HG03135 (cell line): ENCODE results near the gene UAP1.
"Not testable (repeated sequence)": the region's sequence is repeated elsewhere in the genome, so short reads cannot be mapped to it uniquely, and the experiment has no call there.

Source experiments
- ATAC-seq: cut with Tn5 transposase; IDR thresholded peaks from one replicate; pipeline ENCODE4 v1.9.1; 2021; ENCODE audit warnings: mild to moderate bottlenecking, moderate library complexity; ENCODE audit not compliant: unreplicated experiment

UAP1 gene

GRCh38 chr1:162564762-162565218, 3.3 kb downstream of the UAP1 start:
- ATAC-seq: no peak

DNA sequence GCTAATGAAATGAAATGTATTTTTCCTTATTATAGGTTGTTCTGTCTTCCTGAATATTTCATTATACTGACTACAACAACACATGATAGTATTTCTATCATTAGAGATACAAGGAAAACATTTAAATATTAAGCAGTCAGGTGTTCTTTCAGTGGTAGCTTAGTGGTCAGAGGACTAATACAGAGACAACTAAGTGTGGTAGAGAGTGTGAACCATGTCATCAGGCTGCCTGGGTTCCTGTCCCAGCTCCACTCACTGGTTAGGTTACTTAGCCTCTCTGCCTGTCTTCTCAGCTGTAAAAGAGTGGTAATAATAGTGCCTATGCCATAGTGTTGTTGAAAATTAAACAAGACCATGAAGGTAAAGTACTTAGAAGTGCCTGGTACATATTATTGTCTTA, 3.9 kb downstream of the UAP1 start:
- no peak for ATAC-seq

DNA sequence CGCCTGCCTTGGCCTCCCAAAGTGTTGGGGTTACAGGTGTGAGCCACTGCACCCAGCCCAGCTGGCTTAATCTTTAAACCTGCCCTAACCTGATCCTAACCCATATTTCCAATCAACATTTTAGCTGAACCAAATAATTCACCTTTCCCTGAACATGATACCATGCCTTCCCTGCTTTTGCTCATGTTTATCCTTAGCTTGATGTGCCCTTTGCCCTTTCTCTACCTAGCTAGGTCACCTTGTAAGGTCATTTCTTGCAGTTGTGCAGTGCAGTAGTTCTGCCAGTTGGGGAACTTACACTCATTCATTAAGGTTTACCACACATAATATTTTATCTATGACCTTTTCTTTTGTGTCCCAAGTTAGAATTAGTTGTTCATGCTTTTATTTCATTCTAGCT, 5.3 kb downstream of the UAP1 start:
- no peak for ATAC-seq

DNA sequence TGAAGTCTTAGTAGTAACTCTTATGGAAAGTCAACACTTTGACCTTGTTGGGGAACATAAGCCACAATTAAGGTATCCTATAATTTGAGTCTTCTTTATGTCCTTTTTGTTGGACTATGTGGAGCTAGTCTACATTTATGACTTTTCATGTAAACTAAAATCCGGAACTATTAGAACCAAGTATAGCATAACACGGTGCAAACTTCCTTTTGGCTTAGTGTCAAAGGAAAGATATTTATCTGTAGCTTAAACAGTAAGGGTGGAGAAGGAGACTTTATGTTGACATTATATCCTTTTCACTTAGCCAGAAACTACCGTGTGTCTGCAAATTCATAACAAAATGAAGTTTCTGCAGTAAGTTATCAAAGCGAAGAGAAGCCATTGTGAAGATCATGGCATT, 7.3 kb downstream of the UAP1 start:
- ATAC-seq: no peak

DNA sequence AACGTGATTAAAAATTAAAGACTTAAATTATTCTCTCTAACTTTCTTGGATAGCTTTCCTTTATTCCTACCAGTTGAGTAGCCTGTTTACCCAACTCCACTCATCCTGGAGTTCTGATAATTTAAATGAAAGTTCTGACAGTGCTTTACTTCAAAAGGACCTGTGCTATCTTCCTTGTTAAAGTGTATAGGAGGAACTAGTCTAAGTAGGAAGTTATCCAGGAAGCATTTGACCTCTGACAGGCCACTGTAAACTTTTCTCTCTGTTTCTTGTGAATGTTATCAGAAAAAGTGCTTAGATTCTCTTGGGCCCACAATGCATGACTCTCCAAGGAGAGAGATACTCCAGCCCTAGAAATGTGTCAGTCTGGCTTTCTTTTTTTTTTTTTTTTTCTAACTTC, 9.2 kb downstream of the UAP1 start:
- ATAC-seq: no peak

DNA sequence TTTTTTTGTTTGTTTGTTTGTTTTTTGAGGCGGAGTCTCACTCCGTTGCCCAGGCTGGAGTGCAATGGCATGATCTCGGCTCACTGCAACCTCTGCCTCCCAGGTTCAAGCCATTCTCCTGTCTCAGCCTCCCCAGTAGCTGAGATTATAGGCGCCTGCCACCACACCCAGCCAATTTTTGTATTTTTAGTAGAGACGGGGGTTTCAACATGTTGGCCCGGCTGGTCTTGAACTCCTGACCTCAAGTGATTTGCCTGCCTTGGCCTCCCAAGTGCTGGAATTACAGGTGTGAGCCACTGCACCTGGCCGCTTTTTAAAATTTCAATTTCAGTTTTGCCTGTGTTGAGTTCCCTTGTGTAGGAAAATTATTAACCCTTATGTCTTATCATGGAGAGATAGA, 9.6 kb downstream of the UAP1 start:
- not testable (repeated sequence) for ATAC-seq

GRCh38 chr1:162571696-162572095, 10.2 kb downstream of the UAP1 start:
- no peak for ATAC-seq

GRCh38 chr1:162573136-162573535, 11.6 kb downstream of the UAP1 start:
- ATAC-seq: no peak

DNA sequence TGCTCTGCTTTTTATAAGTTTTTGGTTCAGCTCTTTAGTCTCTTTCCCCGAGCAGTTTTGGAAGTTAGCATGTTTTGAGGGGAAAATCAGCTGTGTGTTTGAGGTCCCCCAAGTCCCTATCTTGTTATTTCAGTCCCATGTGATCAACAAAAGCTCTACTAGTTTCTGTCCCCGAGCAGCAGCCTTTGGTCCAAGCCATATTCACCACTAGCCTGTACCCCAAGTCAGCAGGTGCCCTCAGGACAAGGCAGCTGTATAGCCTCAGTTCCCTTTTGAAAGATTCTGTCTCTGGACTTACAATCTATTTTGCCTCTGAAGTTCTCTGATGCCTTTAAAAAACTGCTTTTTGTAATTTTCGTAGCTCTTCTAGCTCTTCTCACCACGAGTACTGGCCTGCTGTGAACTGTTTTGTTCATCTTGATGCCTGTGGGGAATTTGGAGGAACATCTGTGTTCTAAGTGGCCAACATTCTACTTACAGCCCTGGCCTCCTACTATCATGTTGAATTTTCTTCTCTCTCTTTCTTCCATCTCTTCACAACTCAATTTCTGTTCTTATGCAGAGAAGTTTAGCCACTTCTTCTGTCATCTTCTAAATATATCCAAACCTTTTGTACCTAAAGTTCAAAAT, 16.7 kb downstream of the UAP1 start:
- no peak for ATAC-seq

- ATAC-seq: no peak
These were observed 17.4 kb downstream of the UAP1 start for GRCh38 chr1:162578936-162579335.

DNA sequence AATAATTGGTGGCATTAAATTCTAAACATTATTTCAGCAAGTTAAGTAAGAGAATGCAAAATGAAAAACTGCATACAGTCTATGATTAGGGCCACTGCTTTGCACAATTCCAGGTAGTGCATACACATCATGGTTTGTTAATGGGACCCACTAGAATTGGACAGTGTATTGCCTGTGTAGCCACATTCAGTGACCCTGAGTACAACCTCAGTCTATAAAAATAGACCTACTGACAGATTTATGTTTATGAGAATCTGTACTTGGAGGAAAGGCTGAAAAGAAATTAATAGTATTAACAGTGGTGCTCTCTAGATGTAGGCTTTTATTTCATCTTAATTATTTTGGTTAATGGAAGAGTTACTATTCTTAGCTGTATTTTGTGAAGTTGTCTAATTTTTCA, 18.8 kb downstream of the UAP1 start:
- ATAC-seq: no peak

- ATAC-seq: not testable (repeated sequence)
These were observed 21.4 kb downstream of the UAP1 start for GRCh38 chr1:162582901-162583300.

DNA sequence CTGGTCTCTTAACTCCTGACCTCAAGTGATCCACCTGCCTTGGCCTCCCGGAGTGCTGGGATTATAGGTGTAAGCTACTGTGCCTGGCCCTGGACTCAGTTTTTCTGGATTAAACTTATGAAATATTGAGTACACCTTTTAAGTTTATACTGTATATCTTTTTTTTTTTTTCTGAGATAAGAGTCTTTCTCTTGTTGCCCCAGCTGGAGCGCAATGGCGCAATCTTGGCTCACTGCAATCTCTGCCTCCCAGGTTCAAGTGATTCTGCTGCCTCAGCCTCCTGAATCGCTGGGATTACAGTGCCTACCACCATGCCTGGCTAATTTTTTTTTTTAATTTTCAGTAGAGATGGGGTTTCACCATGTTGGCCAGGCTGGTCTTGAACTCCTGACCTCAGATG, 23.6 kb downstream of the UAP1 start:
- not testable (repeated sequence) for ATAC-seq

DNA sequence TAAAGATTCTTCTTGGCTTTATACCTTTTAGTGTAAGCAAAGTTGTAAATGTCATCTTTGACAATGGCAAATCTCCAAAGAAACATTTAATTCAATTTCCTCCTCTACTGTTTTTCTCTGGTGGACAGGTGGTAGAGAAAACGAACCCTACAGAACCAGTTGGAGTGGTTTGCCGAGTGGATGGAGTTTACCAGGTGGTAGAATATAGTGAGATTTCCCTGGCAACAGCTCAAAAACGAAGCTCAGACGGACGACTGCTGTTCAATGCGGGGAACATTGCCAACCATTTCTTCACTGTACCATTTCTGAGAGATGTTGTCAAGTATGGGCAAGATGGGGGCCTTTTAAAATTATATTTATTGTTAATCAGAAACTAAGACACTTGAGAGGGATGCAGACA, 25.8 kb downstream of the UAP1 start:
- no peak for ATAC-seq

DNA sequence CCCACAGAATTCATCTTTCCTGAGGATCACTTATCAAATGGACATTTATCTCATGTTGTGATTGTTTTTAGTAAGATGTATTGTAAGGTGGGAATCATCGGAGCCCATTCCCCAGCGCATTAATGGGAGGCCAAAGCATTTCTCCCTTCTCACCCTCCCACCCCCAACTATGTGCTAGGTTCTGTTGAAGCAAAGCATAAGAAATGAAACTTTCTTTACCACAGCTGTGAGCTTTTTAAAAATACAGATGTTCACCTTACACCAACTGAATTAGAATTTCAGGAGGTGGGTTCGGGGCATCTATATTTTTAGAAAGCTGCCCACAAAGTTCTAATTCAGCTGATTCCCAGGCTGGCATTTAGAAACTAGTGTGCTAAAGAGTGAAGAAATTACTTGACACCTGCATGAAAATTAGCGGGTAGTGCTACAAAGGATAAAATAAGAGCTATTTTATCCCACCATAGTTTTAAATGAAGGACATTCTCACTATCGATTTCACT, 26.3 kb downstream of the UAP1 start:
- no peak for ATAC-seq

GRCh38 chr1:162590101-162590500, 28.6 kb downstream of the UAP1 start:
- ATAC-seq: no peak

DNA sequence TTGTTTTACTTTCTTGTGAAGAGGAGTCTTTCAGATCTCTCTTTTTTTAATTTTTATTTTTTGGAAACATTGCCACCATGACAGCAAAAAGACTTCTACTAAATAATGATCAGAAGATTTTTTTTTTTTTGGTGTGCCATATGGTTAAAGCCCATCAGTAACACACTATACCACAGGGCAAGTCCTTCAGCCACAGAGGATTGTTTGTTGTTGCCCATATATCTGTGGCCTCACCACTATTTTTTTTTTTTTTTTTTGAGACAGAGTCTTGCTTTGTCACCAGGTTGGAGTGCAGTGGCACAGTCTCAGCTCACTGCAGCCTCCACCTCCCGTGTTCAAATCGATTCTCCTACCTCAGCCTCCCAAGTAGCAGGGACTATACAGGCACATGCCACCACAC, 29.2 kb downstream of the UAP1 start:
- ATAC-seq: no peak

- no peak for ATAC-seq
These were observed 35.1 kb downstream of the UAP1 start for GRCh38 chr1:162596514-162597170.

GRCh38 chr1:162599451-162599850, 37.9 kb downstream of the UAP1 start:
- no peak for ATAC-seq

DNA sequence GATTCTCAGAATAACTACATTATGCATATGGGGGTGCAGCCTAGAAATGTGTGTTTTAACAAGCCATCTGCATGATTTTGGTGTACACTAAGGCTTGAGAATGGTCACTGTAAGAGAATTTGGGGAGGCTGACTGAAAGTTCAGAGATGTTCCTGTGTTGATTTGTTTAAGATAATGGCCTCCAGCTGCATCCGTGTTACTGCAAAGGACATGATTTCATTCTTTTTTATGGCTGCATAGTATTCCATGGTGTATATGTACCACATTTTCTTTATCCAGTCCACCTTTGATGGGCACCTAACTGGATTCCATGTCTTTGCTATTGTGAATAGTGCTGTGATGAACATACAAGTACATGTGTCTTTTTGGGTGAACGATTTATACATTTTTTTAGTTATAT, 41.6 kb downstream of the UAP1 start:
- ATAC-seq: not testable (repeated sequence)

GRCh38 chr1:162605225-162605927, 43.9 kb downstream of the UAP1 start:
- no peak for ATAC-seq

DNA sequence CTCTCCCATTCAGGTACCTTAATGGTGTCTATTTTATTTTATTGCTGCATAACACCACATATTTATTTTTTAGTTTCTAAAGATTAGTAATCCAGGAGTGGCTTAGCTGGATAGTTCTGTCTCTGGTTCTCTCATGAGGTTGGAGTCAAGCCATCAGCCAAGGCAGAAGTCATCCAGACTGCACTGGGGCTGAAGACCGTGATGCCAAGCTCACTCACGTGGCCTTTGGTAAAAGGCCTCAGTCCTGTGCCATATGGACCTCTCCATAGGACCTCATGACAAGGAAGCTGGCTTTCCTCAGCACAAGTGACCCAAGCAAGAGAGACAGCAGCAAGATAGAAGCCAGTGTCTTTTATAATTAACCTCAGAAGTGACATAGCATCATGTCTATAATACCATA, 47.8 kb downstream of the UAP1 start:
- ATAC-seq: no peak
